ENCODE results near the gene CMTR2. TPM values are rescaled to one million over a fixed set of nuclear protein-coding genes. Genes with fewer than 3 reads are reported as not detected.
"Not testable (repeated sequence)": the region's sequence is repeated elsewhere in the genome, so short reads cannot be mapped to it uniquely, and the experiment has no call there.

Gene CMTR2
- total RNA-seq, 6 experiments from 2014 or later = 8.4 to 15.9 (median 10.5) TPM

DNA sequence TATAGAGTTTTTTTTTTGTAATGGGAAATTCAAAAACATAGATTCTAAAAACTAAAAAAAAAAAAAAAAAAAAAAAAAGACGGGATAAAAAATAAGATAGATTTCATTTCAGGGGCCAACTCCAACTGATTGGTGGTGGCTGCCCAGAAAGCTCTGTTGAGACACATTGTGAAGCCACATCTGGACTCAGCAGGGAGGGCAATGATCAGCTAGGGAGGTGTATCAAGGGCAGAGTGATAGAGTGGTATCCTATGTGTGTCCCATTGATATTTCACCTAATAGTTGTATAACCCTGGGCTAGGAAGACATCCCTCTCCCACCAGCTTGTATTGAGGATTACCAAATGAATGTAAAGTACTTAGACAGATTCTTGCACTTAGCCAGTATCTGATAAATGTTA lies 6.7 kb upstream of the CMTR2 start:
- no peak for TF ChIP-seq POLR2A (IDR thresholded peaks at IDR 0.05)
- TF ChIP-seq, protein P1, sequence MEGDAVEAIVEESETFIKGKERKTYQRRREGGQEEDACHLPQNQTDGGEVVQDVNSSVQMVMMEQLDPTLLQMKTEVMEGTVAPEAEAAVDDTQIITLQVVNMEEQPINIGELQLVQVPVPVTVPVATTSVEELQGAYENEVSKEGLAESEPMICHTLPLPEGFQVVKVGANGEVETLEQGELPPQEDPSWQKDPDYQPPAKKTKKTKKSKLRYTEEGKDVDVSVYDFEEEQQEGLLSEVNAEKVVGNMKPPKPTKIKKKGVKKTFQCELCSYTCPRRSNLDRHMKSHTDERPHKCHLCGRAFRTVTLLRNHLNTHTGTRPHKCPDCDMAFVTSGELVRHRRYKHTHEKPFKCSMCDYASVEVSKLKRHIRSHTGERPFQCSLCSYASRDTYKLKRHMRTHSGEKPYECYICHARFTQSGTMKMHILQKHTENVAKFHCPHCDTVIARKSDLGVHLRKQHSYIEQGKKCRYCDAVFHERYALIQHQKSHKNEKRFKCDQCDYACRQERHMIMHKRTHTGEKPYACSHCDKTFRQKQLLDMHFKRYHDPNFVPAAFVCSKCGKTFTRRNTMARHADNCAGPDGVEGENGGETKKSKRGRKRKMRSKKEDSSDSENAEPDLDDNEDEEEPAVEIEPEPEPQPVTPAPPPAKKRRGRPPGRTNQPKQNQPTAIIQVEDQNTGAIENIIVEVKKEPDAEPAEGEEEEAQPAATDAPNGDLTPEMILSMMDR (IDR thresholded peaks at IDR 0.05) = no peak
- no peak for DNase-seq

DNA sequence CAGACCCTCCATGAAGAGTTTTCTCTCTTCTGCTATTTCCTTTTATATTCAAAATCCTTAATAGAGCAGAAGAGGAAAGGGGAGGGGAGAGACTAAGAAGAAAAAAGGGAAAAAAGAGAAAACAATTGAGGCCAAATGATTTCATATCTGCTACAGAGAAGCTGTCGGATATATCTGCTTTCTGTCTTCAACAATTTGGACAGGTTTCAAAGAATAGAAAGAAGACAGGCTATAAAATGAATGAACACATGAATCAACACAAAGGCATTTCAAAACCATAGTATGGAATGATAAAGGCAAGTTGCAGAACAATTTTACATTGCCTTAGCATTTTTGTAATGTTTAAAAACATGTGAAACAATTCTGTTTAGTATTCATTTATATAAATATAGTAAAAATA lies 4.7 kb upstream of the CMTR2 start:
- no peak for DNase-seq

More for the DNA sequence above, 6.7 kb upstream of the CMTR2 start:
- intact Hi-C loops (cut with DNase I) = no loop called here
- H3K4me3 ChIP-seq = no peak overlapping the region
- no peak overlapping the region for H3K27ac ChIP-seq
- H3K9me3 ChIP-seq = no peaks in the 10 kb centered on the region
- H3K36me3 ChIP-seq = no peaks in the 10 kb centered on the region
- peaks cover 0 to 9% (median 0%) of the 10 kb centered on the region in 4 donors for H3K4me1 ChIP-seq
- H3K27me3 ChIP-seq = no peaks in the 10 kb centered on the region
- ATAC-seq = peak; percentile 9 to 56 (median 45)
- WGBS (ENCODE audit: insufficient coverage, low coverage, low lambda C conversion rate, missing lambda C conversion rate) = 71% methylated on average over 1 of the region's 1 CpG

DNA sequence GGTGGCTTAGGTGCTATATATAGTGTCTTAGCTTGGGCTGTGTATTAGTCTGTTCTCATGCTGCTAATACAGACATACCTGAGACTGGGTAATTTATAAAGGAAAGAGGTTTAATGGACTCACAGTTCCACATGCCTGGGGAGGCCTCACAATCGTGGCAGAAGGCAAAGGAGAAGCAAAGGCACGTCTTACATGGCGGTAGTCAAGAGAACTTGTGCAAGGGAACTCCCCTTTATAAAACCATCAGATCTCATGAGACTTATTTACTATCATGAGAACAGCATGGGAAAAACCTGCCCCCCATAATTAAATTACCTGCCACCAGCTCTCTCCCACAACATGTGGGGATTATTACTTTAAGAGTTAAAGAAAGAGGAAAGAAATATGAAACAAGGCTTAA lies 2.9 kb upstream of the CMTR2 start:
- H3K4me3 ChIP-seq; H3K36me3 ChIP-seq; H3K27ac ChIP-seq; H3K4me1 ChIP-seq; DNase-seq; intact Hi-C loops (cut with DNase I); H3K9me3 ChIP-seq; ATAC-seq; H3K27me3 ChIP-seq: not testable (repeated sequence)
- 68% methylated on average over 3 of the region's 3 CpGs for WGBS (ENCODE audit: insufficient coverage, low coverage, low lambda C conversion rate, missing lambda C conversion rate)

More for the DNA sequence above, 4.7 kb upstream of the CMTR2 start:
- intact Hi-C loops (cut with DNase I) = no loop called here
- Histone ChIP-seq H3K4me1 (peaks cover 0 to 9% (median 0%) of the 10 kb centered on the region in 4 donors), H3K27ac (no peak overlapping the region), H3K36me3 (no peaks in the 10 kb centered on the region), H3K9me3 (no peaks in the 10 kb centered on the region), H3K27me3 (no peaks in the 10 kb centered on the region), H3K4me3 (no peak overlapping the region)
- 14% methylated on average over 1 of the region's 1 CpG for WGBS (ENCODE audit: insufficient coverage, low coverage, low lambda C conversion rate, missing lambda C conversion rate)
- TF ChIP-seq, protein P1 (IDR thresholded peaks at IDR 0.05) = no peak
- TF ChIP-seq POLR2A (IDR thresholded peaks at IDR 0.05) = no peak
- no peak for ATAC-seq

DNA sequence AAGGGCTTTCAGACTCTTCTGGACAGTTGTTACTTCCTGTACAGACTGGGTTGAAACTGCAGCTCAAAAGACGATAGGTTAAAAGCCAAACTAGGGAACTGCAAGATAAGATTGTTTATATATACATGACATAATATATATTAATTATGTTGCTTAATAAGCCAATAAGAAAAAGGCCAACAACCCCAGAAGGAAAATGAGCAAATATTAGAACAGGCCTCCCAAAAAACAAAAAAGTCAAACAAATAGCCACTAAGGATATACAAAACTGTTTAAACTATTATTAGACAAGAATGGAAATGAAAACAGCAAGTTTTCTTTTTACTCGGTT lies 495 bp upstream of the CMTR2 start:
- no peaks in the 10 kb centered on the region for H3K9me3 ChIP-seq
- WGBS (ENCODE audit: insufficient coverage, low coverage, low lambda C conversion rate, missing lambda C conversion rate) = 19% methylated on average over 2 of the region's 2 CpGs
- peak overlapping the region; percentile 13 to 87 (median 83) for H3K27ac ChIP-seq
- peak overlapping the region; percentile 65 to 89 (median 77) for H3K4me3 ChIP-seq
- intact Hi-C loops (cut with DNase I) = no loop called here
- H3K27me3 ChIP-seq = no peaks in the 10 kb centered on the region
- DNase-seq = no peak
- H3K4me1 ChIP-seq = peaks cover 0 to 4% (median 0%) of the 10 kb centered on the region in 4 donors
- peaks cover 0 to 13% (median 0%) of the 10 kb centered on the region in 4 donors for H3K36me3 ChIP-seq
- ATAC-seq = no peak
- TF ChIP-seq, protein P1 (IDR thresholded peaks at IDR 0.05) = no peak
- TF ChIP-seq POLR2A (IDR thresholded peaks at IDR 0.05) = no peak

DNA sequence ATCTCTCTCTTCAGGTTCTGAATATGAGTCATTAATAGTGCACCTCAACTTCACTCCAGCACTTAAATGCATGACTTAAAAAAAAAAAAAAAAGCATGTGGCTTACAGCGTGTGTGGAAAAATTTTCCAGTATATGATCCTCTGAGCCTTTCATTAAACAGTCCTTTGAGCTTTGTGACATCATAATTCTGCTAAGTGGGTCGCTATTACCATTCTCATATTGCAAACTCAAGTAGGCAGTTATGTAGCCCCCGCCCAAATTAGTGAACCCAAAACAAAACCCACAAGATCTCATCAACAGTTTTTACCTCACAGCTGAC lies 672 bp downstream of the CMTR2 start:
- WGBS (ENCODE audit: insufficient coverage, low coverage, low lambda C conversion rate, missing lambda C conversion rate) = 14% methylated on average over 3 of the region's 3 CpGs
- Histone ChIP-seq H3K4me3 (peak overlapping the region; percentile 65 to 89 (median 77)), H3K9me3 (no peaks in the 10 kb centered on the region), H3K27ac (peak overlapping the region; percentile 13 to 87 (median 83)), H3K4me1 (peaks cover 0 to 4% (median 0%) of the 10 kb centered on the region in 4 donors), H3K27me3 (no peaks in the 10 kb centered on the region), H3K36me3 (peaks cover 0 to 17% (median 0%) of the 10 kb centered on the region in 4 donors)
- DNase-seq = no peak
- intact Hi-C loops (cut with DNase I) = no loop called here
- TF ChIP-seq POLR2A (IDR thresholded peaks at IDR 0.05) = no peak
- TF ChIP-seq, protein P1 (IDR thresholded peaks at IDR 0.05) = no peak
- no peak for ATAC-seq
